ENCODE data around the gene CLCN2.

Gene CLCN2

DNA sequence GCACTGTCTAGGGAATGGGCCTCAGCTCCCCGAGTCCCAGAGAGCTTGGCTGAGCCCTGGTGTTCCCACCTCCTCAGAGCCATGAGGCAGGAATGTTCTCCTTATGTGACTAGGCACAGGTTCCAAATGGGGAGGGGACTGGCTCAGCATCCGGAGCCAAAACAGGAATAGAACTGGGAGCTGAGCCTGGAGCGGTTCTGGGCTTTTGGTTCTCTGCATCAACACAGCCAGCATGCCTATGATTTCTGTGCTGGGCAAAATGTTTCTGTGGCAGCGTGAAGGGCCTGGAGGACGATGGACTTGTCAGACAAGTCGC is 24.0 kb downstream of the CLCN2 start, which contains the start of gene FAM131A:
Gene FAM131A (plus strand): TSS at position 202 of the 316 bp plus-strand sequence. CDS start 31 bp downstream, at position 233.
- peak within 1 kb of the TSS; percentile 69 for H3K4me2 ChIP-seq (ENCODE audit: low read depth, low read length)

DNA sequence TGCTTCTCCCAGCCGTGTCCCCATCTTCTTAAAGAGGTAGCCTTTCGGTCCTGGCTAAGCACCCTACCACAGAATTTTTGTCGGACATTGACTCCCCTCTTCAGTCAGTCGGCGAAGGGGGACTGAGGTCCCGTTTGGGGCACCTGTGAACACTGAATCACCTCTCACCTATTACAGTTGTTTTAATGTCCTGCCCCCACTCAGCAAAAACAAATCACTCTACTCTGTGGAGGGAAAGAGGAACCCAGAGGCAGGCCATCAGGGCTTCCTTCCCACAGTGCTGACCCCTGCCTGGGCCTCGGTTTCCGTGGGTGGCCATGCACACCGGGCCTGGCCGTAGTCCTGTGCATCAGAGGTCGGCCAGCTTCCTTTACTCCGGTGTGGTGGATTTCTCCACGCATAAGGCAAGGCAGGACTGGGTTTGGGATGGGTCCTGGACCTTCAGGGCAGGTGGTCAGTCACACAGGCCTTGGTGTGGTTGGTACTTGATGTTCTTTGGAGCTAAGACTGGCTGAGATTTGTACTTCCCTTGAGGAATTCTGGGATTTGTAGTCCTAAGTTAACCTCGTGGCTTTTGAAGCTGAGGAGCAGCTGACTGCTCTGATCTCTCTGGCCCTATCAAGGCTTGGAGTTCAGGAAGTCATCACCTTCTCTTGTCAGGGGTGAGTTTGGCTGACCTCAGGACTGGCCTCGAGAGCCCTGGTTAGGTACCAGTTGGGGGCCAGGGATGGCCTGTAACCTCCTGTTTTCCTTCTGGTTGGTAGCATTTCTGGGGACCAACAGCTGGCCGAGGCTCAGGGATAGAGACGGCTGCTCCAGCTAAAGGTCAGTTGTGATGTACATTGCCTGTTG is 24.6 kb downstream of the CLCN2 start:
- DNase-seq: no peak
- Histone ChIP-seq H3F3A (ENCODE audit: insufficient read depth, low read length) (peaks cover 36% of the 10 kb centered on the region), H3K9me2 (replicated peaks; ENCODE audit: insufficient read depth, low read length) (no peaks in the 10 kb centered on the region), H3K4me3 (ENCODE audit: low read length) (peak overlapping the region; percentile 73), H3K27ac (ENCODE audit: low read length) (no peak overlapping the region), H3K4me1 (ENCODE audit: low read length) (0 out of 2 replicates have a peak, but pooled peaks cover 4% of the 10 kb centered on the region), H3K79me2 (ENCODE audit: low read length) (peaks cover 17% of the 10 kb centered on the region), H3K9ac (ENCODE audit: low read length) (peak overlapping the region; percentile 59; the same call in 1 of the 2 replicates), H2AFZ (ENCODE audit: low read length) (no peak overlapping the region), H4K20me1 (ENCODE audit: insufficient read depth, low read length) (peaks cover 30% of the 10 kb centered on the region), H3K27me3 (replicated peaks; ENCODE audit: insufficient read depth, low read length) (no peaks in the 10 kb centered on the region), H3K36me3 (replicated peaks; ENCODE audit: insufficient read depth, low read length) (peaks cover 11% of the 10 kb centered on the region), H3K9me3 (replicated peaks; ENCODE audit: insufficient read depth, low read length) (no peaks in the 10 kb centered on the region), H3K4me2 (ENCODE audit: low read depth, low read length) (peak overlapping the region; percentile 69)
- TF ChIP-seq, protein P1, sequence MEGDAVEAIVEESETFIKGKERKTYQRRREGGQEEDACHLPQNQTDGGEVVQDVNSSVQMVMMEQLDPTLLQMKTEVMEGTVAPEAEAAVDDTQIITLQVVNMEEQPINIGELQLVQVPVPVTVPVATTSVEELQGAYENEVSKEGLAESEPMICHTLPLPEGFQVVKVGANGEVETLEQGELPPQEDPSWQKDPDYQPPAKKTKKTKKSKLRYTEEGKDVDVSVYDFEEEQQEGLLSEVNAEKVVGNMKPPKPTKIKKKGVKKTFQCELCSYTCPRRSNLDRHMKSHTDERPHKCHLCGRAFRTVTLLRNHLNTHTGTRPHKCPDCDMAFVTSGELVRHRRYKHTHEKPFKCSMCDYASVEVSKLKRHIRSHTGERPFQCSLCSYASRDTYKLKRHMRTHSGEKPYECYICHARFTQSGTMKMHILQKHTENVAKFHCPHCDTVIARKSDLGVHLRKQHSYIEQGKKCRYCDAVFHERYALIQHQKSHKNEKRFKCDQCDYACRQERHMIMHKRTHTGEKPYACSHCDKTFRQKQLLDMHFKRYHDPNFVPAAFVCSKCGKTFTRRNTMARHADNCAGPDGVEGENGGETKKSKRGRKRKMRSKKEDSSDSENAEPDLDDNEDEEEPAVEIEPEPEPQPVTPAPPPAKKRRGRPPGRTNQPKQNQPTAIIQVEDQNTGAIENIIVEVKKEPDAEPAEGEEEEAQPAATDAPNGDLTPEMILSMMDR (IDR thresholded peaks at IDR 0.05; ENCODE audit: low read length): no peak
- no peak for TF ChIP-seq EZH2phosphoT487 (IDR thresholded peaks at IDR 0.05; ENCODE audit: low read length)

More for the DNA sequence above, 24.0 kb downstream of the CLCN2 start, which contains the start of gene FAM131A:
- no peaks in the 10 kb centered on the region for H3K27me3 ChIP-seq (replicated peaks; ENCODE audit: insufficient read depth, low read length)
- peaks cover 5% of the 10 kb centered on the region; the same call in 1 of the 2 replicates for H3K36me3 ChIP-seq (replicated peaks; ENCODE audit: insufficient read depth, low read length)
- H2AFZ ChIP-seq (ENCODE audit: low read length): no peak within 1 kb of the TSS
- peak within 1 kb of the TSS; percentile 73 for H3K4me3 ChIP-seq (ENCODE audit: low read length)
- peaks cover 24% of the 10 kb centered on the region for H4K20me1 ChIP-seq (ENCODE audit: insufficient read depth, low read length)
- 0 out of 2 replicates have a peak, but pooled peaks cover 4% of the 10 kb centered on the region for H3K4me1 ChIP-seq (ENCODE audit: low read length)
- H3K27ac ChIP-seq (ENCODE audit: low read length): no peak within 1 kb of the TSS
- no peaks in the 10 kb centered on the region for H3K9me2 ChIP-seq (replicated peaks; ENCODE audit: insufficient read depth, low read length)
- H3K9me3 ChIP-seq (replicated peaks; ENCODE audit: insufficient read depth, low read length): no peaks in the 10 kb centered on the region
- no peak for DNase-seq
- no peak for TF ChIP-seq EZH2phosphoT487 (IDR thresholded peaks at IDR 0.05; ENCODE audit: low read length)
- no peak for TF ChIP-seq EZH2 (optimal IDR thresholded peaks at IDR 0.05; ENCODE audit: low read depth, low read length)
- TF ChIP-seq, protein P1 (IDR thresholded peaks at IDR 0.05; ENCODE audit: low read length): no peak
- H3K79me2 ChIP-seq (ENCODE audit: low read length): peaks cover 11% of the 10 kb centered on the region; the same call in 1 of the 2 replicates
- H3K9ac ChIP-seq (ENCODE audit: low read length): peak within 1 kb of the TSS; percentile 59; the same call in 1 of the 2 replicates
- peaks cover 30% of the 10 kb centered on the region for H3F3A ChIP-seq (ENCODE audit: insufficient read depth, low read length)

DNA sequence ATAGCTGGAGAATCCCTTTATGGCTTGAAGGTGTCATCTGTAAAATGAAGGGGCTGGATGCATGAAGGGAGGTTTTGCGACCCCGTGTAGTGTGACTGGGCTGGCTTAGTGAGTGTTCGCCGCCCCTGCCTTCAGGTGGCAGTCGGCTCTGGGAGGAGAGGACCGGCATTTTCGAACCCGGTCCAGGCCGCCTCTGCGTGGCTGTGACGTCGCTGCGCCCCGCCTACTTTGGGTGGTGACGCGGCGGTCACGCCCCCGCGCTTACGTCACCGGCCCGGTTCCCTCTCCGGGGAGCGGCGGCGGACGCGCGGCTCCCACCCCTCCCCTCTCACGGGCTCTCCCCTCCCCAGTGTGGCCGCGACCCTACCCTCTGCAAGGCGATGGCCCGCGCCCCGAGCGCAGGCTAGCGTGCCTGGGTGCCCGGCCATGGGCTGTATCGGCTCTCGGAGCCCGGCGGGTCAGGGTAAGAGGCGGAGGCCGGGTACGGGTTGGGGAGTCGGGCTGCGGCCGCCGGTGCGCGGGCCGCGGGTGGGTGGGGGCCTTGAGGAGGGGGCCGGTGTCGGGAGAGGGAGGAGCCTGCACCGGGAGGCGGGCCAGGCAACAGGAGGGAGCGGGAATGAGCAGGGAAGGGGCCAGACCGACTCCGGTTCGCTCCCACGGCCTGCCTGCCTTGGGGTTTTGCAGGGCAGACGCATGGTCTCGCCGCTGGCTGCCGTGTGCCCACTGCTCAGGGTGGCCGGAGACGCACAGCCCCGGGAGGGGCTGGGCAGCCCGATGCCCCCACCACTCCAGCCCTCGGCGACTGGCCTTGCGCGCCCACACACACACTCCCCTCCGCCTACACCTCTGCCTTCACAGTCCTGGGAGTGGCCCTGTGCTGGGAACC is 25.5 kb downstream of the CLCN2 start:
- Histone ChIP-seq H3K4me3 (ENCODE audit: low read length) (peak overlapping the region; percentile 73), H3K4me1 (ENCODE audit: low read length) (0 out of 2 replicates have a peak, but pooled peaks cover 4% of the 10 kb centered on the region), H3K36me3 (replicated peaks; ENCODE audit: insufficient read depth, low read length) (peaks cover 19% of the 10 kb centered on the region), H3K27ac (ENCODE audit: low read length) (peak overlapping the region; percentile 57), H3K79me2 (ENCODE audit: low read length) (peaks cover 26% of the 10 kb centered on the region), H3K9ac (ENCODE audit: low read length) (peak overlapping the region; percentile 59; the same call in 1 of the 2 replicates), H3K4me2 (ENCODE audit: low read depth, low read length) (peak overlapping the region; percentile 69), H4K20me1 (ENCODE audit: insufficient read depth, low read length) (peaks cover 35% of the 10 kb centered on the region), H2AFZ (ENCODE audit: low read length) (peak overlapping the region; percentile 71), H3F3A (ENCODE audit: insufficient read depth, low read length) (peaks cover 44% of the 10 kb centered on the region), H3K9me3 (replicated peaks; ENCODE audit: insufficient read depth, low read length) (no peaks in the 10 kb centered on the region), H3K9me2 (replicated peaks; ENCODE audit: insufficient read depth, low read length) (no peaks in the 10 kb centered on the region), H3K27me3 (replicated peaks; ENCODE audit: insufficient read depth, low read length) (no peaks in the 10 kb centered on the region)
- peak; percentile 78 for DNase-seq
- TF ChIP-seq EZH2phosphoT487 (IDR thresholded peaks at IDR 0.05; ENCODE audit: low read length) (no peak), EZH2 (optimal IDR thresholded peaks at IDR 0.05; ENCODE audit: low read depth, low read length) (no peak)
- TF ChIP-seq, protein P1 (IDR thresholded peaks at IDR 0.05; ENCODE audit: low read length): no peak
